ENCODE results near the gene GDF10.

- TF ChIP-seq CTCF (IDR thresholded peaks at IDR 0.05): no peak
- TF ChIP-seq POLR2AphosphoS5 (IDR thresholded peaks at IDR 0.05; ENCODE audit: insufficient read depth in 1 of 2, low read depth in 1 of 2): no peak
Observed at GRCh38 chr10:47358457-47358856, 58.5 kb downstream of the GDF10 start.

Measured in vagina (tissue), 2 donors.